ENCODE results near the gene TBC1D13.

DNA sequence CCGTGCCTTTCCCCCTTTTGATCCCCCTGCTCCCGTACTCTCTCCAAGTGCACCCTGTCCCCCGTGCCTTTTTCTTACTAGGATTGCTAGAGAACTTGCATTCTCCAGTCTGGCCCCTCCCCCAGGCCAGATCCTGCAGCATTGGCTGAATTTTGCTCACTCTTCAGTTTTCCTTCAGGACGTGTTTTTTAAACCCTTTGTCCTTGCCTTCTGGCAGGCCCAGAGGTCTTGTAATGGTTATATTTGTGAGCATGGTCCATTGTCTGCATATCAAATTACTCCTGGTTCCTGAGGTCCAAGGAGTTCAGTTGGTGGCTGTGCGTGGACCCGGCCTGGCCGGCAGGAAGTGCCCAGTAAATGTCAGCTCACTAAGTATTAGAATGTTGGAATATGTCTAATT, 606 bp downstream of the TBC1D13 start:
- TF ChIP-seq, protein P1, sequence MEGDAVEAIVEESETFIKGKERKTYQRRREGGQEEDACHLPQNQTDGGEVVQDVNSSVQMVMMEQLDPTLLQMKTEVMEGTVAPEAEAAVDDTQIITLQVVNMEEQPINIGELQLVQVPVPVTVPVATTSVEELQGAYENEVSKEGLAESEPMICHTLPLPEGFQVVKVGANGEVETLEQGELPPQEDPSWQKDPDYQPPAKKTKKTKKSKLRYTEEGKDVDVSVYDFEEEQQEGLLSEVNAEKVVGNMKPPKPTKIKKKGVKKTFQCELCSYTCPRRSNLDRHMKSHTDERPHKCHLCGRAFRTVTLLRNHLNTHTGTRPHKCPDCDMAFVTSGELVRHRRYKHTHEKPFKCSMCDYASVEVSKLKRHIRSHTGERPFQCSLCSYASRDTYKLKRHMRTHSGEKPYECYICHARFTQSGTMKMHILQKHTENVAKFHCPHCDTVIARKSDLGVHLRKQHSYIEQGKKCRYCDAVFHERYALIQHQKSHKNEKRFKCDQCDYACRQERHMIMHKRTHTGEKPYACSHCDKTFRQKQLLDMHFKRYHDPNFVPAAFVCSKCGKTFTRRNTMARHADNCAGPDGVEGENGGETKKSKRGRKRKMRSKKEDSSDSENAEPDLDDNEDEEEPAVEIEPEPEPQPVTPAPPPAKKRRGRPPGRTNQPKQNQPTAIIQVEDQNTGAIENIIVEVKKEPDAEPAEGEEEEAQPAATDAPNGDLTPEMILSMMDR (IDR thresholded peaks at IDR 0.05; ENCODE audit: poor library complexity, severe bottlenecking): no peak
- TF ChIP-seq EZH2 (IDR thresholded peaks at IDR 0.05; ENCODE audit: borderline replicate concordance, insufficient read depth, low read length, poor library complexity, severe bottlenecking) (no peak), POLR2AphosphoS5 (IDR thresholded peaks at IDR 0.05) (no peak), EP300 (conservative IDR thresholded peaks at IDR 0.05; ENCODE audit: poor library complexity, severe bottlenecking) (no peak), SMC3 (conservative IDR thresholded peaks at IDR 0.05; ENCODE audit: poor library complexity) (no peak)
- TF ChIP-seq, protein P2, sequence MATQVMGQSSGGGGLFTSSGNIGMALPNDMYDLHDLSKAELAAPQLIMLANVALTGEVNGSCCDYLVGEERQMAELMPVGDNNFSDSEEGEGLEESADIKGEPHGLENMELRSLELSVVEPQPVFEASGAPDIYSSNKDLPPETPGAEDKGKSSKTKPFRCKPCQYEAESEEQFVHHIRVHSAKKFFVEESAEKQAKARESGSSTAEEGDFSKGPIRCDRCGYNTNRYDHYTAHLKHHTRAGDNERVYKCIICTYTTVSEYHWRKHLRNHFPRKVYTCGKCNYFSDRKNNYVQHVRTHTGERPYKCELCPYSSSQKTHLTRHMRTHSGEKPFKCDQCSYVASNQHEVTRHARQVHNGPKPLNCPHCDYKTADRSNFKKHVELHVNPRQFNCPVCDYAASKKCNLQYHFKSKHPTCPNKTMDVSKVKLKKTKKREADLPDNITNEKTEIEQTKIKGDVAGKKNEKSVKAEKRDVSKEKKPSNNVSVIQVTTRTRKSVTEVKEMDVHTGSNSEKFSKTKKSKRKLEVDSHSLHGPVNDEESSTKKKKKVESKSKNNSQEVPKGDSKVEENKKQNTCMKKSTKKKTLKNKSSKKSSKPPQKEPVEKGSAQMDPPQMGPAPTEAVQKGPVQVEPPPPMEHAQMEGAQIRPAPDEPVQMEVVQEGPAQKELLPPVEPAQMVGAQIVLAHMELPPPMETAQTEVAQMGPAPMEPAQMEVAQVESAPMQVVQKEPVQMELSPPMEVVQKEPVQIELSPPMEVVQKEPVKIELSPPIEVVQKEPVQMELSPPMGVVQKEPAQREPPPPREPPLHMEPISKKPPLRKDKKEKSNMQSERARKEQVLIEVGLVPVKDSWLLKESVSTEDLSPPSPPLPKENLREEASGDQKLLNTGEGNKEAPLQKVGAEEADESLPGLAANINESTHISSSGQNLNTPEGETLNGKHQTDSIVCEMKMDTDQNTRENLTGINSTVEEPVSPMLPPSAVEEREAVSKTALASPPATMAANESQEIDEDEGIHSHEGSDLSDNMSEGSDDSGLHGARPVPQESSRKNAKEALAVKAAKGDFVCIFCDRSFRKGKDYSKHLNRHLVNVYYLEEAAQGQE (IDR thresholded peaks at IDR 0.05; ENCODE audit: borderline replicate concordance): no peak

Data from neural cell (in vitro differentiated cells).